ENCODE results near the gene TRAF5.

- TF ChIP-seq CTCF (IDR thresholded peaks at IDR 0.05), result no peak
- TF ChIP-seq ZFX (IDR thresholded peaks at IDR 0.05; ENCODE audit: borderline replicate concordance), result no peak
These were observed 801 bp downstream of the TRAF5 start for GRCh38 chr1:211327346-211327921.
